HUES64 (cell line): ENCODE measurements around the gene BRD3OS.

ENCODE experiments used
- H3K27ac ChIP-seq: 2 replicates; pipeline ENCODE4 v1.7.0; 2013; ENCODE audit warnings: low read depth, low read length, inconsistent platforms
- H3K27me3 ChIP-seq: 2 replicates; pipeline ENCODE4 v1.6.1; 2013; ENCODE audit warnings: mild to moderate bottlenecking, low read length; ENCODE audit not compliant: insufficient read depth
- H3K36me3 ChIP-seq: 2 replicates; pipeline ENCODE4 v1.6.1; 2013; ENCODE audit warnings: mild to moderate bottlenecking, low read length; ENCODE audit not compliant: insufficient read depth
- H3K4me1 ChIP-seq: 2 replicates; pipeline ENCODE4 v1.6.1; 2013; ENCODE audit warnings: mild to moderate bottlenecking, low read length, moderate library complexity; ENCODE audit not compliant: insufficient read depth
- H3K4me3 ChIP-seq: 2 replicates; pipeline ENCODE4 v1.5.1; 2013; ENCODE audit warnings: mild to moderate bottlenecking, low read length, moderate library complexity
- H3K9ac ChIP-seq: 2 replicates; pipeline ENCODE4 v1.6.1; 2013; ENCODE audit warnings: mild to moderate bottlenecking, low read depth, low read length
- H3K9me3 ChIP-seq: 2 replicates; pipeline ENCODE4 v1.6.1; 2013; ENCODE audit warnings: low read depth, low read length; ENCODE audit not compliant: insufficient read depth
- WGBS: fragments of 150-250, 120-280 bp; methylation state at CpG from one replicate; pipeline ENCODE4 v1.1.7; 2013; ENCODE audit warnings: missing lambda C conversion rate; 5-methylcytosine and 5-hydroxymethylcytosine counted together

Gene BRD3OS

DNA sequence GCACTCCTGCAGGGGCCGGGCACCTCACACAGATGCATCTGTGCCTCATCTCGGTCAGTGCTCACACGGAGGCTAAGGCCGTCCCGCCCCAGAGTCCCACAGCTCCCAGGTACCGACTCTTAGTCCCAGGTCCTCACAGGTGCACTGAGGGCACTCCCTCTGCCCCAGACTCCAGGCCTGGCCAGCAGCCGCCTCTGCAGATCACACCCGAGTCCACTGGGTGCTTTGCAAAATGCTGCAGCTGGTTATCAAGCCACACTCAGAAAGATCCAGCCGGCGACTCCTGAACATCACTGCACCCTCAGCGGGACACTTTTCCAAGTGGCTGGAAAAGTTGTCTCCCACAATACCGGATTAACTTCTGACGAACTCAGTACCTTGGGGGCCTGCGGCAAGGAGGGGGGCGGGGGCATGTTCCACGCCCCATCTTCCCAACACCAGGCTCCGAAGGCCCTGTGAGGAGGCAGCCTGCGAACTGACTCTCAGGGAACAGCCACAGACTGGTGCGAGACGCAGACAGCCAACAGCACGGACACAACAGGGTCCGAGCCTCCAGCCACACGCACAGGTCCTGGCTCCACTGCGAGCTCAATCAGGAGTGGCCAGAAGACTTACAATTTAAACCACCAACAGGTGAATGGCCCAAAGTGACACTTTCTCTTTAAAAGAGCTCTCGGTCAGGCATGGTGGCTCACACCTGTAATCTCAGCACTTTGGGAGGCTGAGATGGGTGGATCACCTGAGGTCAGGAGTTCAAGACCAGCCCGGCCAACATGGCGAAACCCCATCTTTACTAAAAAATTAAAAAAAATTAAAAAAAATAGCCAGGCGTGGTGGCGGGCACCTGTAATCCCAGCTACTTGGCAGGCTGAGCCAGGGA, 38.5 kb downstream of the BRD3OS start:
- no peaks in the 10 kb centered on the region for H3K9me3 ChIP-seq
- peaks cover 10% of the 10 kb centered on the region; the same call in 1 of the 2 replicates for H3K4me1 ChIP-seq
- H3K4me3 ChIP-seq: no peak overlapping the region
- 94% methylated on average over 29 of the region's 29 CpGs for WGBS
- no peak overlapping the region for H3K27ac ChIP-seq
- H3K36me3 ChIP-seq: no peaks in the 10 kb centered on the region
- no peaks in the 10 kb centered on the region for H3K27me3 ChIP-seq
- no peak overlapping the region for H3K9ac ChIP-seq

- H3K27ac ChIP-seq: no peak overlapping the region
- no peak overlapping the region for H3K4me3 ChIP-seq
- no peaks in the 10 kb centered on the region for H3K9me3 ChIP-seq
- no peak overlapping the region for H3K9ac ChIP-seq
- WGBS: 90% methylated on average over 7 of the region's 7 CpGs
- H3K4me1 ChIP-seq: peaks cover 10% of the 10 kb centered on the region; the same call in 1 of the 2 replicates
- no peaks in the 10 kb centered on the region for H3K36me3 ChIP-seq
- peaks cover 7% of the 10 kb centered on the region for H3K27me3 ChIP-seq
Measured at GRCh38 chr9:134064711-134065110, 39.4 kb downstream of the BRD3OS start.

DNA sequence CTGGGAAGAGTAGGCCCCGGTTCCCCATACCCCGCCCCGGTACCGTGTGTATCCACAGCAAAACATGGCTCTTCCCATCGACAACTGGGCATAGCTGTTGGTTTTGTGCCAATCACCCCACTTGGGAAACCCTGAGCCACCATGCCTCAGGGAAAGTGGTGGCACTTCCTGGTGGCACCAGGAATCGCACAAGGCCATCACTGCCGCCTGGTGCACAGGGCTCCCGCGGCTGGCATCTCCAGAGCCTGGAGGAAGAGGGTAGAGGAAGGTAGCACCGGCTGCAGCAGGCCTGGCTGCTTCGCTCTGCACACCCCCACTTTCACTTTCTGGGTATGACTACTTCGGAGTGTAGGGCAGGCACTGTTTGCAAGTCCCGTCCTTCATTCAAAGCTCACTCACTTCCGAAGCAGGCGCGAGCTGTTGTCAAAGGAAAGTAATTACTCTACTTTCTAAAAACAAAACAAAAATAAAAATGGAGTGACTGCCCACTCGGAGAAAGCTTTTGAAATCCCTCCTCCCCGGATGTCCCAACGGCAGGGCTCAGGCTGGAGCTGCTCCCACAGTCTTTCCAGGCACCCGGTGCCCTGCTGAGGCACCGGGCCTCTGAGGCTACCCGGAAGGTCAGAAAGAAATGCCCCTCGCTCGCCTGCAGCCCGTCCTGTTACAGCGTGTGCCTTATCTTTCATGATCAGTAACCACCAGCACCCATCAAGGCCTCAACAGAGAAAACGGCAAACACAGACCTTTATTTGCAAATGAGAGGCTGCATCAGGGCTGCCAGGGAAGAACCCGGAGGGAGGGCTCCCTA, 40.5 kb downstream of the BRD3OS start:
- no peaks in the 10 kb centered on the region for H3K9me3 ChIP-seq
- peaks cover 18% of the 10 kb centered on the region for H3K27me3 ChIP-seq
- peak overlapping the region; percentile 83 for H3K4me3 ChIP-seq
- H3K9ac ChIP-seq: peak overlapping the region; percentile 99
- H3K4me1 ChIP-seq: peaks cover 10% of the 10 kb centered on the region; the same call in 1 of the 2 replicates
- H3K36me3 ChIP-seq: no peaks in the 10 kb centered on the region
- peak overlapping the region; percentile 27; the same call in 1 of the 2 replicates for H3K27ac ChIP-seq
- WGBS: 51% methylated on average over 28 of the region's 28 CpGs

- Histone ChIP-seq H3K4me3 (peak overlapping the region; percentile 83), H3K27ac (peak overlapping the region; percentile 71; the same call in 1 of the 2 replicates)
- WGBS: 2% methylated on average over 9 of the region's 9 CpGs
Measured at GRCh38 chr9:134066526-134066912, 41.2 kb downstream of the BRD3OS start.

DNA sequence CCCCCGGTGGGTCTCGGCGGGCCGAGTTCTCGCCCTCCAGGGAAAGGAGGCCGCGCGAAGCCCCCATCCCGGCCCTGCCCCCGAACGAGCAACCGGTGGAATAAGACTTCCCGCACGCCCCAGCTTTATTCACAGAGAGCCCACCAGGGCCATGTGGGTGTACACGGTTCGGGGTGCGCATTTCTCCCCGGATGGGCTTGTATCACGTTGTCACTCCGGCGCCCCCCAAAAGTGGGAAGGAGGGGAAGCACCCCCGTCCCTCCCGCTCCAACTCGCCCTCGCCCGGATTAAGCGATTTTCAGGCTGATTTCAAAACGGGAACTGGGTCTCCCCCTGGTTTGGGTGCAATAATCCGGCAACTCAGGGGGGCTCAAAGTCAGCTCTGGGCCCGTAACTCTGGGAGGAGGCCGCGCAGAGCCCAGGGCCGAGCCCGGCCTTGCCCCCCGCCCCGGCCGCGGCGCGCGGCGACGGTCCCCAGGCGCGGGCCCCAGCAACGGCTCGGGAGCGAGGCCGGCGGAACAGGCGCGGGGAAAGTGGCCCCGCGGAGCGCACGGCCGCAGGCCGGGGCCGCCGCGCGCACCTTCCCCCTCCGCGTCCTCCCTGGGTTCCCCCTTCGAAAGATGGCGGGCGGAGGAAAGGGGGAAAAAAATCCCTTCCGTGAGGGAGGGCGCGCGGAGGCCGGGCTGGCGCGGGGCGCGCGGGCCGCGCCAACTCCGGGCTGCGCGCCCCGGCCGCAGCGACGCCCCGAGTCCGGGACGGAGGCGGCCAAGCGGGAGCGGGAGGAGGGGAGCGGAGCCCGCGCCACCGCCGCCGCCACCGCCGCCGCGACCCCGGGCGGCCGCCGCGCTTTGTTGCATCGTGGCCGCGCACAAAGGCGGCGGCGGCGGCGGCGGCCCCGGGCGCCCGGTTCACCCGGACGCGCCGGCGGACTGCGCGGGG, 41.9 kb downstream of the BRD3OS start:
- H3K27ac ChIP-seq: peak overlapping the region; percentile 71
- H3K36me3 ChIP-seq: no peaks in the 10 kb centered on the region
- H3K4me1 ChIP-seq: peaks cover 10% of the 10 kb centered on the region; the same call in 1 of the 2 replicates
- peak overlapping the region; percentile 83 for H3K4me3 ChIP-seq
- peak overlapping the region; percentile 99 for H3K9ac ChIP-seq
- H3K9me3 ChIP-seq: 0 out of 2 replicates have a peak, but pooled peaks cover 3% of the 10 kb centered on the region
- WGBS: under 1% methylated on average over 125 of the region's 126 CpGs
- H3K27me3 ChIP-seq: peaks cover 24% of the 10 kb centered on the region

More at GRCh38 chr9:134066526-134066912, 41.2 kb downstream of the BRD3OS start:
- Histone ChIP-seq H3K9ac (peak overlapping the region; percentile 99), H3K36me3 (no peaks in the 10 kb centered on the region), H3K27me3 (peaks cover 21% of the 10 kb centered on the region), H3K4me1 (peaks cover 10% of the 10 kb centered on the region; the same call in 1 of the 2 replicates), H3K9me3 (0 out of 2 replicates have a peak, but pooled peaks cover 3% of the 10 kb centered on the region)

- 0 out of 2 replicates have a peak, but pooled peaks cover 3% of the 10 kb centered on the region for H3K9me3 ChIP-seq
- H3K27ac ChIP-seq: peak within 1 kb of the TSS; percentile 88
- WGBS: under 1% methylated on average over 131 of the region's 131 CpGs
Measured at GRCh38 chr9:134067904-134068743, 42.8 kb downstream of the BRD3OS start, which contains the start of gene BRD3. TSS of gene BRD3 (minus strand) at chr9:134068026. CDS start at chr9:134053477, 14,549 bp downstream.

DNA sequence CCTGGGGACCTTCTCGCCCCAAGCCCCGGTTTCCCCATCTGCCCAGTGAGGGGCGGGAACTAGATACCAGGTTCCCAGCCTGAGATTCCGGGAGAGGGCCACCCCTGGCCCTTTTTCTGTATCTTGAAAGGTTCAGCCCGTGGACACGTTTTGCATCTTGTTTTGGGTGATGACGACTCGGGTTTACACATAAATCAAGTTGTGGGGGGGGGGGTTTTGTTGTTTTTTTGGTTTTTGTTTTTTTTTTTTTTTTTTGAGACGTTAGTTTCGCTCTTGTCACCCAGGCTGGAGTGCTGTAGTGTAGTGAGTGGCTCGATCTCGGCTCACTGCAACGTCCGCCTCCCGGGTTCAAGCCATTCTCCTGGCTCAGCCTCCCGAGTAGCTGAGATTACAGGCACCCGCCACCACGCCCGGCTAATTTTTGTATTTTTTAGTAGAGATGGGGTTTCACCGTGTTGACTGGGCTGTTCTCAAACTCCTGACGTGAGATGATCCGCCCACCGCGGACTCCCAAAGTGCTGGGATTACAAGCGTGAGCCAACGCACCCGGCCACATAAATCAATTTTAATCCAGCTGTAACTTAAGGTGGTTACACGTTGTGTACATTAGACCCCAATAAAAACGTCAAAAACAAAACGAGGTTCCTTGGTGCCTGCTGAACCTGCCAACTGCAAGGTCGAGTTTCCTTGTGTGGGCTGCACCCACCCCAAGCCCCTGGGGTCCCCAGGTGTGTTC, 43.6 kb downstream of the BRD3OS start:
- Histone ChIP-seq H3K27me3 (peaks cover 24% of the 10 kb centered on the region), H3K27ac (no peak overlapping the region; the same call in 1 of the 2 replicates), H3K36me3 (no peaks in the 10 kb centered on the region), H3K9me3 (0 out of 2 replicates have a peak, but pooled peaks cover 3% of the 10 kb centered on the region), H3K4me3 (peak overlapping the region; percentile 69), H3K9ac (peak overlapping the region; percentile 78), H3K4me1 (peaks cover 6% of the 10 kb centered on the region; the same call in 1 of the 2 replicates)
- WGBS: 21% methylated on average over 31 of the region's 31 CpGs

More at GRCh38 chr9:134067904-134068743, 42.8 kb downstream of the BRD3OS start, which contains the start of gene BRD3:
- Histone ChIP-seq H3K4me3 (peak within 1 kb of the TSS; percentile 83), H3K36me3 (no peaks in the 10 kb centered on the region), H3K27me3 (peaks cover 24% of the 10 kb centered on the region), H3K9ac (peak within 1 kb of the TSS; percentile 99), H3K4me1 (peaks cover 10% of the 10 kb centered on the region; the same call in 1 of the 2 replicates)

- H3K27ac ChIP-seq: no peak overlapping the region
- peaks cover 7% of the 10 kb centered on the region; the same call in 1 of the 2 replicates for H3K9me3 ChIP-seq
- H3K9ac ChIP-seq: no peak overlapping the region
- H3K36me3 ChIP-seq: no peaks in the 10 kb centered on the region
- 79% methylated on average over 12 of the region's 12 CpGs for WGBS
- peaks cover 24% of the 10 kb centered on the region for H3K27me3 ChIP-seq
- H3K4me1 ChIP-seq: peaks cover 6% of the 10 kb centered on the region; the same call in 1 of the 2 replicates
- no peak overlapping the region for H3K4me3 ChIP-seq
Measured at GRCh38 chr9:134069480-134070399, 44.5 kb downstream of the BRD3OS start.
